HEK293 (cell line): ENCODE results near the gene PROSER2.

ENCODE experiments used
- CTCF ChIA-PET: fragments of 350-600 bp; formaldehyde crosslinking; extraction: SDS; loops from one replicate; lab custom pipeline; 2021; ENCODE audit warnings: antibody characterized with exemption; lab: Yijun Ruan, JAX
- POLR2A ChIA-PET: fragments of 300-600 bp; formaldehyde crosslinking; extraction: SDS; loops from one replicate; lab custom pipeline; 2020; ENCODE audit warnings: antibody characterized with exemption, inconsistent platforms; lab: Yijun Ruan, JAX
- H3K27ac ChIP-seq: fragments of 200-500 bp; sonication (Bioruptor generic); 2 replicates; pipeline ENCODE4 v1.5.1; 2014; ENCODE audit warnings: low read depth, low read length, control low read depth, inconsistent platforms; ENCODE audit errors: extremely low read depth
- H3K36me3 ChIP-seq, 2 experiments: fragments of 200-500 bp in 1 of 2; sonication (Bioruptor generic) in 1 of 2; 1 replicate in 1 of 2; 2 replicates in 1 of 2; pipeline ENCODE4 v1.5.1; 2014 to 2017; ENCODE audit warnings: inconsistent platforms in 2 of 2, low read length in 2 of 2; ENCODE audit not compliant: control insufficient read depth in 2 of 2, insufficient read depth in 1 of 2
- H3K4me1 ChIP-seq: fragments of 200-500 bp; sonication (Bioruptor generic); 2 replicates; pipeline ENCODE4 v1.5.1; 2014; ENCODE audit warnings: mild to moderate bottlenecking, low read length, inconsistent platforms; ENCODE audit not compliant: control insufficient read depth, insufficient read depth
- H3K4me3 ChIP-seq: 2 replicates; pipeline ENCODE4 v1.5.1; 2011; ENCODE audit warnings: low read depth, mild to moderate bottlenecking, control low read depth, low read length, moderate library complexity
- H3K9me3 ChIP-seq: fragments of 200-500 bp; sonication (Bioruptor generic); 2 replicates; pipeline ENCODE4 v1.5.1; 2014; ENCODE audit warnings: low read depth, low read length, inconsistent platforms; ENCODE audit not compliant: control insufficient read depth, insufficient read depth
- ATF2 ChIP-seq: fragments of 450-650 bp; formaldehyde crosslinking; IDR thresholded peaks from 2 replicates; pipeline ENCODE4 v1.5.1; 2016; ENCODE audit warnings: missing biosample characterization, missing genetic modification characterization, low read depth
- EGR2 ChIP-seq: fragments of 450-650 bp; formaldehyde crosslinking; IDR thresholded peaks from 2 replicates; pipeline ENCODE4 v1.5.1; 2016; ENCODE audit warnings: low read depth, missing biosample characterization, missing genetic modification characterization
- FEZF1 ChIP-seq: fragments of 450-650 bp; formaldehyde crosslinking; IDR thresholded peaks from 2 replicates; pipeline ENCODE4 v1.5.1; 2016; ENCODE audit warnings: missing biosample characterization, missing genetic modification characterization
- IKZF3 ChIP-seq: fragments of 450-650 bp; IDR thresholded peaks from 2 replicates; pipeline ENCODE4 v1.5.0; 2018; ENCODE audit warnings: missing biosample characterization, mild to moderate bottlenecking, missing genetic modification characterization, moderate library complexity
- KLF10 ChIP-seq: fragments of 450-650 bp; IDR thresholded peaks from 2 replicates; pipeline ENCODE4 v1.5.1; 2018; ENCODE audit warnings: missing biosample characterization, mild to moderate bottlenecking, missing genetic modification characterization
- KLF7 ChIP-seq: fragments of 450-650 bp; formaldehyde crosslinking; IDR thresholded peaks from 2 replicates; pipeline ENCODE4 v1.5.1; 2016; ENCODE audit warnings: missing biosample characterization, missing genetic modification characterization, borderline replicate concordance
- MZF1 ChIP-seq: fragments of 450-650 bp; formaldehyde crosslinking; IDR thresholded peaks from 2 replicates; pipeline ENCODE4 v1.5.1; 2017; ENCODE audit warnings: missing biosample characterization, missing genetic modification characterization, borderline replicate concordance
- OSR2 ChIP-seq: fragments of 450-650 bp; formaldehyde crosslinking; IDR thresholded peaks from 2 replicates; pipeline ENCODE4 v1.5.1; 2016; ENCODE audit warnings: missing biosample characterization, missing genetic modification characterization
- PRDM6 ChIP-seq: fragments of 450-650 bp; formaldehyde crosslinking; IDR thresholded peaks from 2 replicates; pipeline ENCODE4 v1.5.1; 2017; ENCODE audit warnings: missing biosample characterization, missing genetic modification characterization
- SCRT1 ChIP-seq: fragments of 450-650 bp; formaldehyde crosslinking; IDR thresholded peaks from 2 replicates; pipeline ENCODE4 v1.5.1; 2016; ENCODE audit warnings: missing biosample characterization, missing genetic modification characterization, borderline replicate concordance
- SCRT2 ChIP-seq: fragments of 450-650 bp; formaldehyde crosslinking; IDR thresholded peaks from 2 replicates; pipeline ENCODE4 v1.5.1; 2016; ENCODE audit warnings: missing biosample characterization, missing genetic modification characterization
- WT1 ChIP-seq: fragments of 450-650 bp; formaldehyde crosslinking; IDR thresholded peaks from 2 replicates; pipeline ENCODE4 v1.5.1; 2016; ENCODE audit warnings: missing biosample characterization, missing genetic modification characterization
- ZEB2 ChIP-seq: fragments of 450-650 bp; formaldehyde crosslinking; IDR thresholded peaks from 2 replicates; pipeline ENCODE4 v1.5.1; 2016; ENCODE audit warnings: missing biosample characterization, missing genetic modification characterization
- ZNF121 ChIP-seq: fragments of 450-650 bp; formaldehyde crosslinking; IDR thresholded peaks from 2 replicates; pipeline ENCODE4 v1.5.1; 2016; ENCODE audit warnings: missing biosample characterization, missing genetic modification characterization
- ZNF175 ChIP-seq: fragments of 450-650 bp; formaldehyde crosslinking; IDR thresholded peaks from 2 replicates; pipeline ENCODE4 v1.5.1; 2016; ENCODE audit warnings: missing biosample characterization, missing genetic modification characterization
- ZNF18 ChIP-seq: fragments of 450-650 bp; formaldehyde crosslinking; IDR thresholded peaks from 2 replicates; pipeline ENCODE4 v1.5.1; 2016; ENCODE audit warnings: missing biosample characterization, missing genetic modification characterization
- ZNF274 ChIP-seq, 2 experiments: fragments of 200-500 bp in 1 of 2; fragments of 450-650 bp in 1 of 2; sonication (Bioruptor generic) in 1 of 2; formaldehyde crosslinking in 1 of 2; IDR thresholded peaks; 2 replicates each; pipeline versions ENCODE4 v1.5.1 to v1.6.1; 2014 to 2016; ENCODE audit warnings: borderline replicate concordance in 1 of 2, inconsistent platforms in 1 of 2, low read length in 1 of 2, missing biosample characterization in 1 of 2, missing genetic modification characterization in 1 of 2
- ZNF311 ChIP-seq: fragments of 450-650 bp; formaldehyde crosslinking; IDR thresholded peaks from 2 replicates; pipeline ENCODE4 v1.5.1; 2017; ENCODE audit warnings: missing biosample characterization, missing genetic modification characterization, borderline replicate concordance
- ZNF335 ChIP-seq: fragments of 450-650 bp; formaldehyde crosslinking; conservative IDR thresholded peaks from 2 replicates; pipeline ENCODE4 v1.5.1; 2016; ENCODE audit warnings: missing biosample characterization, missing genetic modification characterization
- ZNF449 ChIP-seq: fragments of 450-650 bp; formaldehyde crosslinking; IDR thresholded peaks from 2 replicates; pipeline ENCODE4 v1.5.1; 2017; ENCODE audit warnings: missing biosample characterization, mild to moderate bottlenecking, missing genetic modification characterization, moderate library complexity
- ZNF501 ChIP-seq: fragments of 450-650 bp; formaldehyde crosslinking; IDR thresholded peaks from 2 replicates; pipeline ENCODE4 v1.5.1; 2016; ENCODE audit warnings: missing biosample characterization, missing genetic modification characterization
- ZNF610 ChIP-seq: fragments of 450-650 bp; formaldehyde crosslinking; IDR thresholded peaks from 2 replicates; pipeline ENCODE4 v1.5.1; 2016; ENCODE audit warnings: missing biosample characterization, missing genetic modification characterization, borderline replicate concordance
- ZNF629 ChIP-seq: fragments of 450-650 bp; formaldehyde crosslinking; IDR thresholded peaks from 2 replicates; pipeline ENCODE4 v1.5.1; 2017; ENCODE audit warnings: missing biosample characterization, missing genetic modification characterization
- ZNF707 ChIP-seq: fragments of 450-650 bp; formaldehyde crosslinking; IDR thresholded peaks from 2 replicates; pipeline ENCODE4 v1.5.1; 2016; ENCODE audit warnings: missing biosample characterization, missing genetic modification characterization
- ZNF792 ChIP-seq: fragments of 450-650 bp; formaldehyde crosslinking; IDR thresholded peaks from 2 replicates; pipeline ENCODE4 v1.5.1; 2016; ENCODE audit warnings: missing biosample characterization, missing genetic modification characterization
- ZNF843 ChIP-seq: fragments of 450-650 bp; formaldehyde crosslinking; IDR thresholded peaks from 2 replicates; pipeline ENCODE4 v1.5.1; 2016; ENCODE audit warnings: missing biosample characterization, missing genetic modification characterization
- ZSCAN23 ChIP-seq: fragments of 450-650 bp; formaldehyde crosslinking; IDR thresholded peaks from 2 replicates; pipeline ENCODE4 v1.5.1; 2016; ENCODE audit warnings: missing biosample characterization, missing genetic modification characterization
- ZSCAN4 ChIP-seq: fragments of 450-650 bp; formaldehyde crosslinking; IDR thresholded peaks from 2 replicates; pipeline ENCODE4 v1.5.1; 2017; ENCODE audit warnings: missing biosample characterization, missing genetic modification characterization

PROSER2 gene

GRCh38 chr10:11773761-11774441 is 49.3 kb upstream of the PROSER2 start (continued):
- TF ChIP-seq ZNF335 (tag by site-specific recombination) (peak; percentile 69; the same call in 1 of the 2 replicates), ZNF792 (tag by site-specific recombination) (no peak), ZNF274 (IDR thresholded peaks at IDR 0.05; ENCODE audit: low read length) (no peak), ZNF274 (tag by site-specific recombination; IDR thresholded peaks at IDR 0.05; ENCODE audit: borderline replicate concordance) (no peak), IKZF3 (tag by site-specific recombination) (peak; percentile 96), ZNF707 (tag by site-specific recombination) (no peak), ZNF501 (tag by site-specific recombination) (peak; percentile 64; the same call in 1 of the 2 replicates), EGR2 (no peak)

GRCh38 chr10:11775412-11775811 is 47.7 kb upstream of the PROSER2 start:
- H3K9me3 ChIP-seq: no peaks in the 10 kb centered on the region
- H3K4me3 ChIP-seq: no peak overlapping the region
- H3K27ac ChIP-seq: peak overlapping the region; percentile 5; the same call in 1 of the 2 replicates
- ChIA-PET CTCF (interaction anchor here (1.0 to 1.4 kb wide), 2 partner anchors 160 to 211 kb away, joined by 3 to 5 read pairs; no protein-coding TSS in a partner anchor), POLR2A (no interaction called here)
- H3K4me1 ChIP-seq: peaks cover 17% of the 10 kb centered on the region
- H3K36me3 ChIP-seq: no peaks in the 10 kb centered on the region
- 0 out of 2 replicates have a peak, but pooled peaks have one; percentile 12 for TF ChIP-seq ZNF18 (tag by site-specific recombination)
- peak; percentile 70 for TF ChIP-seq FEZF1 (tag by site-specific recombination)
- no peak for TF ChIP-seq ZNF610 (tag by site-specific recombination)
- no peak for TF ChIP-seq ZNF311
- 0 out of 2 replicates have a peak, but pooled peaks have one; percentile 1 for TF ChIP-seq ZNF121
- peak; percentile 75; the same call in 1 of the 2 replicates for TF ChIP-seq KLF7 (tag by site-specific recombination)
- TF ChIP-seq ZNF449: 0 out of 2 replicates have a peak, but pooled peaks have one; percentile 14
- TF ChIP-seq ZNF629 (tag by site-specific recombination): 0 out of 2 replicates have a peak, but pooled peaks have one; percentile 37
- TF ChIP-seq MZF1 (tag by site-specific recombination): 0 out of 2 replicates have a peak, but pooled peaks have one; percentile 24
- peak; percentile 40; the same call in 1 of the 2 replicates for TF ChIP-seq SCRT2
- peak; percentile 67 for TF ChIP-seq ATF2 (tag by site-specific recombination)
- TF ChIP-seq SCRT1 (tag by site-specific recombination): peak; percentile 82
- no peak for TF ChIP-seq ZSCAN4 (tag by site-specific recombination)
- TF ChIP-seq ZNF335 (tag by site-specific recombination): 0 out of 2 replicates have a peak, but pooled peaks have one; percentile 37
- TF ChIP-seq ZNF175 (tag by site-specific recombination): no peak
- no peak for TF ChIP-seq ZSCAN23 (tag by site-specific recombination)
- peak; percentile 75; the same call in 1 of the 2 replicates for TF ChIP-seq OSR2 (tag by site-specific recombination)
- TF ChIP-seq WT1 (tag by site-specific recombination): 0 out of 2 replicates have a peak, but pooled peaks have one; percentile 16
- TF ChIP-seq ZNF843 (tag by site-specific recombination): peak; percentile 65
- peak; percentile 64; the same call in 1 of the 2 replicates for TF ChIP-seq KLF10 (tag by site-specific recombination)
- TF ChIP-seq ZEB2 (tag by site-specific recombination): 0 out of 2 replicates have a peak, but pooled peaks have one; percentile 19
- TF ChIP-seq PRDM6 (tag by site-specific recombination): peak; percentile 54
